ENCODE measurements around the gene NKAIN2. TPM values are rescaled to one million over a fixed set of nuclear protein-coding genes. Genes with fewer than 3 reads are reported as not detected.
"Not testable (repeated sequence)": the region's sequence is repeated elsewhere in the genome, so short reads cannot be mapped to it uniquely, and the experiment has no call there.

NKAIN2 gene
- total RNA-seq, 1 donor from 2014 or later: 48.4 TPM

GRCh38 chr6:124423621-124424020 is 620.0 kb downstream of the NKAIN2 start:
- no peak for ATAC-seq
- intact Hi-C loops (cut with DNase I): no loop called here
- no peak for DNase-seq (ENCODE audit: low spot score)

GRCh38 chr6:124430740-124431318 is 627.2 kb downstream of the NKAIN2 start:
- intact Hi-C loops (cut with DNase I): no loop called here
- ATAC-seq (no peak), DNase-seq (ENCODE audit: low spot score) (no peak)

- DNase-seq (ENCODE audit: low spot score) (no peak), ATAC-seq (no peak)
- intact Hi-C loops (cut with DNase I): no loop called here
Observed at GRCh38 chr6:124432620-124433019, 629.0 kb downstream of the NKAIN2 start.

GRCh38 chr6:124433387-124434160 is 629.9 kb downstream of the NKAIN2 start:
- ATAC-seq (no peak), DNase-seq (ENCODE audit: low spot score) (no peak)
- intact Hi-C loops (cut with DNase I): no loop called here

- ATAC-seq (peak; percentile 32), DNase-seq (ENCODE audit: low spot score) (no peak)
Observed at GRCh38 chr6:124434421-124434820, 630.8 kb downstream of the NKAIN2 start.

GRCh38 chr6:124436803-124437202 is 633.1 kb downstream of the NKAIN2 start:
- ATAC-seq (no peak), DNase-seq (ENCODE audit: low spot score) (no peak)
- intact Hi-C loops (cut with DNase I): no loop called here

More at GRCh38 chr6:124434421-124434820, 630.8 kb downstream of the NKAIN2 start:
- intact Hi-C loops (cut with DNase I): no loop called here

GRCh38 chr6:124438546-124439065 is 634.9 kb downstream of the NKAIN2 start:
- intact Hi-C loops (cut with DNase I): no loop called here
- no peak for ATAC-seq
- no peak for DNase-seq (ENCODE audit: low spot score)

- intact Hi-C loops (cut with DNase I): no loop called here
- ATAC-seq (no peak), DNase-seq (ENCODE audit: low spot score) (no peak)
Observed at GRCh38 chr6:124441450-124441849, 637.8 kb downstream of the NKAIN2 start.

- intact Hi-C loops (cut with DNase I): no loop called here
- ATAC-seq: no peak
- no peak for DNase-seq (ENCODE audit: low spot score)
Observed at GRCh38 chr6:124443541-124443940, 639.9 kb downstream of the NKAIN2 start.

GRCh38 chr6:124445581-124445980 is 641.9 kb downstream of the NKAIN2 start:
- no peak for DNase-seq (ENCODE audit: low spot score)
- ATAC-seq: no peak
- intact Hi-C loops (cut with DNase I): no loop called here

- intact Hi-C loops (cut with DNase I): no loop called here
- ATAC-seq: no peak
- no peak for DNase-seq (ENCODE audit: low spot score)
Observed at GRCh38 chr6:124446961-124447360, 643.3 kb downstream of the NKAIN2 start.

GRCh38 chr6:124459268-124459667 is 655.6 kb downstream of the NKAIN2 start:
- no peak for DNase-seq (ENCODE audit: low spot score)
- no peak for ATAC-seq
- intact Hi-C loops (cut with DNase I): no loop called here

- ATAC-seq (no peak), DNase-seq (ENCODE audit: low spot score) (no peak)
- intact Hi-C loops (cut with DNase I): no loop called here
Observed at GRCh38 chr6:124462750-124463149, 659.1 kb downstream of the NKAIN2 start.

- intact Hi-C loops (cut with DNase I): no loop called here
- ATAC-seq (no peak), DNase-seq (ENCODE audit: low spot score) (no peak)
Observed at GRCh38 chr6:124463271-124463670, 659.6 kb downstream of the NKAIN2 start.

GRCh38 chr6:124464600-124464999 is 660.9 kb downstream of the NKAIN2 start:
- intact Hi-C loops (cut with DNase I); DNase-seq (ENCODE audit: low spot score); ATAC-seq: not testable (repeated sequence)

- intact Hi-C loops (cut with DNase I): no loop called here
- no peak for ATAC-seq
- no peak for DNase-seq (ENCODE audit: low spot score)
Observed at GRCh38 chr6:124466949-124467348, 663.3 kb downstream of the NKAIN2 start.

GRCh38 chr6:124467366-124467765 is 663.7 kb downstream of the NKAIN2 start:
- DNase-seq (ENCODE audit: low spot score) (no peak), ATAC-seq (no peak)
- intact Hi-C loops (cut with DNase I): no loop called here

- intact Hi-C loops (cut with DNase I): no loop called here
- DNase-seq (ENCODE audit: low spot score) (no peak), ATAC-seq (no peak)
Observed at GRCh38 chr6:124470803-124471202, 667.1 kb downstream of the NKAIN2 start.

GRCh38 chr6:124475176-124475575 is 671.5 kb downstream of the NKAIN2 start:
- intact Hi-C loops (cut with DNase I): no loop called here
- DNase-seq (ENCODE audit: low spot score): no peak
- no peak for ATAC-seq

GRCh38 chr6:124478906-124479305 is 675.2 kb downstream of the NKAIN2 start:
- intact Hi-C loops (cut with DNase I): no loop called here
- DNase-seq (ENCODE audit: low spot score) (no peak), ATAC-seq (no peak)
